Endometrial microvascular endothelial cells (primary cell): Measurements from ENCODE around the gene NAALADL1. TPM values are rescaled to one million over a fixed set of nuclear protein-coding genes. Genes with fewer than 3 reads are reported as not detected.

Experiments used
- in situ Hi-C: cut with HindIII; loops from 2 replicates; pipeline ENCODE4 v1.10.0; 2017; ENCODE audit warnings: low sequenced_read_pairs, low pct_unique_long_range_greater_than_20kb; ENCODE audit errors: inconsistent ontology term
- total RNA-seq: library from RNA; depleted of rRNA; stranded (reverse); fragments of >200 nt; gene quantifications from one replicate; pipeline ENCODE4 v1.2.3, GENCODE V29; 2015; ENCODE audit errors: inconsistent ontology term

The NAALADL1 gene
- total RNA-seq, 1 donor from 2014 or later: 13.3 TPM

- in situ Hi-C loops: no loop called here
Measured at GRCh38 chr11:65058012-65058411, 341 bp downstream of the NAALADL1 start.

DNA sequence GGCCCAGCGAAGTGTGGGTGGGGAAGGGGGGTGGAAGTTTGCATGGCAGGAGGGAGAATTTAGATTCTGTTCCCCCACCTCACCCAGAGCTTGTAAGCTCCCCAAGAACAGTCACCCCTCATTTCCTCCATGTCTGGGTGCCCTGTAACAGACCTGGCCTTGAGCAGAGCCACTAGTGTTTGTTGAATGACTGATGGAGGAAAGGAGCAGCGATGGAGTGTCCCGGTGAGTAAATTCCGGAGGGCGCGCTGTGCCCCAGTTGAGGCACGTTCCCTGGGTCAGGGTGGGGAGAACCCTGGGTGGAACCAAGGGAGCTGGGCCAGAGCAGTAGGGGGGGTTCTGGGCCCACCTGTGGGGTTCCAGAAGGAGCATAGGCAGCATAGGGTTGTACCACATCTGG lies 827 bp downstream of the NAALADL1 start:
- in situ Hi-C loops: no loop called here

DNA sequence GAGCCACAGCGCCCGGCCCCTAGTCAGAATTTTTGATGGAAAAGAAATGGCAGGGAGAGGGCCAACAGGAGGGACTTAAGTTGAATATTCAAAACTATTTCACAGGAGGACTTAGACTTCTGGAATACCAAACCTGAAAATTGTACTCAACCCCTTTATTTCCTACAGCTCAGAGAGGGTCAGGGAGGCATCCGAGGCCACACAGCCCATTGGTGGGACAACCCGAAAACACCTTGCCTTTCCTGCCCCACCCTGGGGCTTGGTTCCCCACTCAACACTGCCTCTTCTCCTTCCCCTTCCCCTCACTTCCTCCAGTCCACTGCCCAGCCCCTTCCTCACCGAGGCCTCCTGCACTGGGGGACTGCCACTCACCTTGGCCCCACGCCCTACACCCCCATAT lies 1.4 kb downstream of the NAALADL1 start:
- in situ Hi-C loops: no loop called here

- in situ Hi-C loops: no loop called here
Measured at GRCh38 chr11:65055538-65055937, 2.8 kb downstream of the NAALADL1 start.

DNA sequence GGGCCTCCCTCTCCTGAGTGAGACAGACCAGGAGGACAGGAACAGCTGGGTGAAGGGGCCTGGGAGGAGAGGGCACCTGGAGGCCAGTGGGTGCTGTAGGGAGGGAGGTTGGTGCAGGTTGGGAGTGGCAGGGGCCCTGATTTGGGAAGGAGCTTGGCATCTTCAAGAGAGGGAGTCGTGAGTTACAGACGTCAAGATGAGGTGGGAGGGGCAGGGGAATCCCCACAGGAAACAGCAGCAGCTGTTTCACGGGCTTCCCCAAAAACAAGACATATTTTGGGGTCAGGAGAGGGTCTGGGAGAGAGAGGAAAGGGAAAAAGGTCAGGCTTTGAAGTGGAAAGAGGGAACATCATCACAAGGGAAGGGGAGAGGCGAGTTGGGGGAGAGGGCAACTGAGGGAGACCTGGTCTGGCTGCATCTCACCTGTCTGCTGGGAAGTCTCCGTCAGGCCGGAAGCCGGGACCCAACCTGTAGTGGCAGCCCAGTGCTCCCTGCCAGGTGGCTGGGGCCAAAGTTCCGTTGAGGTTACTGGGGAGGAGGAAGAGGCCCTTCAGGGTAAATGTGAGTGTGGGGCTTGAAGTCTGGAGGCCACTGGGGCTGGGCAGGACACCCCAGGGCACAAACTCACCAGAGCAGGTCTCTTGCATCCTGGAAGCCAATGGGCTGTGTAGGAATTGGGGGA lies 4.4 kb downstream of the NAALADL1 start:
- in situ Hi-C loops: no loop called here

- in situ Hi-C loops: no loop called here
Measured at GRCh38 chr11:65051398-65051858, 6.9 kb downstream of the NAALADL1 start.

DNA sequence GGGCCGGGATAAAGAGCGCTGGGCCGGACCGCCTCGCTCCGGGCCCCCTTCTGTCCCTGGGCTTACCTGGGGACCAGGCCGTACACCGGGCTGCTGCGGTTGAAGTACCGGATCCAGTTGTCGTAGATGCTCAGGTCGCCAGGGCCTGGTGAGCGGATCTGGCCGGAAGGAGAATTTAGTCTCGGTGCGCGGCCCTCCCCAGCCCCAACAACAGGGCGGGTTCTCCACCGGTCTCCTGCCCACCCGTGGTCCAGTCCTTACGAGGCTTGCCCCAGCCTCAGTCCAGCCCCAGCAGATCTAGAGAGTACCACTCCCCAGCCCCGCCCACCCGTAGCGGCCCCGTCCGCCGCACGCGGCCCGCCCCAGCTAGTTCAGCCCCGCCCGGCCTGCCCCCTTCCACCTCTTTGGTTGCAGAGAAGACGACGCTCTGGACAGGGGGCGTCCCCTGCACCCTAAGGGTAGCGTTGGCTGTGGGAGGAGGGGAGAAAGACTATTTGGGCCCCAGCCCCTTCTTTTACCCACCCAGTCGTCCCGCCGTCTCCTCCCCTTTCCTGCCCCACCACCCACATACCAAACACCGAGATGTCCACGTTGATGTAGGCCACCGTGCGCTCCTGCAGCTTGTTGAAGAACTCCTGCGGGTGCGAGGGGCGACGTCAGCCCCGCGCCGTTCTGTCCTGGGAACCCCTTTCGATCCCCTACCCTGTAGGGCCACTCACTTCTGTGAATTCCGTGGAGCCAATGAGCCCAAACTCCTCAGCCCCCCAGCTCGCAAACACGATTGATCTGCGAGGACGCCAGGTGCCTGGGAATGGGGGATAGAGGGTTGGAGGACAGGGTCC lies 10.6 kb downstream of the NAALADL1 start:
- in situ Hi-C loops: no loop called here

DNA sequence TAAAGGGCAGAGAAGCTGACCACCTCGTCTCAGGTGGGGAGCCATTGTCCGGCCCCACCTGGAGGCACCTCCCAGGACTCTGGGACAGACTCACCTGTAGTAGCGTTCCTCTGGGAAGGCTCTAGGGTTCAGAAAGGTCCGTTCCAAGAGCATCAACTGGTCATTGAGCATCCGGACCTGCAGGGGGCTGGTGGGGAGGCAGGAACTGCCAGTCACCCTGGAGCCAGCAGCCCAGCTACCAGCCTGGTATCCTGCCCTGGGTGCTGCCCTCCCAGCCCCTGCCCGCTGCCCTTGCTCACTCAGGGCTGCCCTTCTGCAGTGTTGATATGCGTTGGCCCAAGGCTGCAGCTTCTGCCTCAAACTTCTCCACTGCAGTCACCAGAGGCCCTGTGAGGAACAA lies 12.6 kb downstream of the NAALADL1 start:
- in situ Hi-C loops: no loop called here

DNA sequence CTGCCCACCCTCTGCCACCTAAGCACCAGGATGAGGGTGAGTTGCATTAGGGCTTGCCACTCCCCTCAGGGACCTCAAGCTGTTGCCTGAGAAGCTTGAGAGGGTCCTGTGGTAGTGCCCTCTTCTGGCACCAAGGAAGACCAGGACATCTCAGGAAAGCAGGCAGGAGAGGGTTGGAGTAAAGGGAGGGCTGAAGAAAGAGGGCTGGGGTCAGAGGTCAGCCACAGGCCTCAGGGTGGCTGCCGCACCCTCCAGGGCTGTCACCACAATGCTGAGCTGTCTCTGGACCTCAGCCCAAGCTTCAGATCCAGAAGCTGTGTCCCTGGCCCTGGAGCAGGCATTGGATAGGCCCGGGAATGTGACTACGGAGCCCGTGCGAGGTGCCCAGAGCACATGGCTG lies 13.3 kb downstream of the NAALADL1 start:
- in situ Hi-C loops: no loop called here

GRCh38 chr11:65043881-65044501 lies 14.4 kb downstream of the NAALADL1 start:
- in situ Hi-C loops: no loop called here

GRCh38 chr11:65042891-65043290 lies 15.5 kb downstream of the NAALADL1 start:
- in situ Hi-C loops: no loop called here

DNA sequence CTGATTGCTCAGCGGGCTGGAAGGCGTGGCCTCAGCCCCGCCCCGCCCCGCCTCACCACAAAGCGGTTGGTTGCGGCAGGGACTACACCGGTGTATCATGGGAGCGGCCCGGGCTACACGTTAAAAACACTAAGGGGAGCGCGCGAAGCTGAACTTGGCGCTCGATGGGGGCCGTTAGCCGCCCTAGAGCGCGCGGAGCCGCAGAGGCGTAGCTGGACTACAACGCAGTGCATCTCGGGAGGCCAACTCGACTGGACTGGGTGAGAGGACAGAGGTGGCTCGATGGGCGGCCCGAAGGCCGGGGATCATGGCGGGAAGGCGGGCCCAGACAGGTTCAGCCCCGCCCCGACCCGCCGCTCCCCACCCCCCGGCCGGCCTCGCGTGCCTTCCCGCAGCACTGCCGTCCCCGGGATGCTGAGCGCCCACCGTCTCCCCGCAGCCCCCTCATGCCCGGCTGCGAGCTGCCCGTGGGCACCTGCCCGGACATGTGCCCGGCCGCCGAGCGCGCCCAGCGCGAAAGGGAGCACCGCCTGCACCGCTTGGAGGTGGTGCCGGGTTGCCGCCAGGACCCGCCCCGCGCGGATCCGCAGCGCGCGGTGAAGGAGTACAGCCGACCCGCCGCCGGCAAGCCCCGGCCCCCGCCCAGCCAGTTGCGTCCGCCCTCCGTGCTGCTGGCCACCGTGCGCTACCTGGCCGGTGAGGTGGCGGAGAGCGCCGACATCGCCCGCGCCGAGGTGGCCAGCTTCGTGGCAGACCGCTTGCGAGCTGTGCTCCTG lies 17.3 kb downstream of the NAALADL1 start, which contains the start of gene SAC3D1:
Gene SAC3D1, plus strand, starts transcription at position 364 of the 776 bp plus-strand sequence. Its CDS starts 83 bp downstream, at position 447.
- in situ Hi-C loops: no loop called here

- in situ Hi-C loops: no loop called here
Measured at GRCh38 chr11:65040520-65040846, 17.9 kb downstream of the NAALADL1 start.

DNA sequence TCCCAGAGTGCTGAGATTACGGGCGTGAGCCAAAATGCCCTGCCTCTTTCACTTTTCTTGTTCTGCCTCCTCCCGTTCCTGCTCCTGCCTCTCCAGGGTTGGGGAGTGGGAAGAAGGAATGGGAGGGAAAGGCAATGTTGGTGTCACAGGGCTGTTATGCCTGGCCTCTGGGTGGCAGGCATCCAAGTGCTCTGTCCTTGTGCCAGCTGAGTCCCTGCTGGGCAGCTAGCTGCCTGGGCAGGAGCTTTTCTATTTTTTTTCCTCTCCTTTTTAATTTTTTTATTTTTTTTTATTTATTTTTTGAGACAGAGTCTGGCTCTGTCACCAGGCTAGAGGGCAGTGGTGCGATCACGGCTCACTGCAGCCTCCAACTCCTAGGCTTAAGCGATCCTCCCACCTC lies 21.4 kb downstream of the NAALADL1 start:
- in situ Hi-C loops: no loop called here

DNA sequence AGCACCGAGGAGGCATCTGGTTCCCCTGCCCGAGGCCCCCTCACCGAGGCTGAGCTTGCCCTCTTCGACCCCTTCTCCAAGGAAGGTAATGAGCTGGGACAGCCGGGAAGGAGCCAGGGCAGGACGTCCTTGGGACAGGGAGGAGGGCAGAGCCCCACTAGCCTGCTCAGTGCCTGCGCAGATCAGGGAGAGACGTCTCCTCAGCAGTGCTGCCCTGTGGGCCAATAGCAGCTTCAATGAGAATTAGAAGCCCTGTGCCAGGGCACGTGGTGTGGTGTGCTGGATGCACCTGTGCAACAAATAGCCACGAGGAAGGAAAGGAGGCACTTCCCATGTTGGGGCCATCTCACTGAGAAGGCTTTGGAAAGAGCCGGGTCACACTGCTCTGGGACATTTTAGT lies 22.8 kb downstream of the NAALADL1 start:
- in situ Hi-C loops: no loop called here

- in situ Hi-C loops: no loop called here
Measured at GRCh38 chr11:65034423-65034822, 23.9 kb downstream of the NAALADL1 start.

DNA sequence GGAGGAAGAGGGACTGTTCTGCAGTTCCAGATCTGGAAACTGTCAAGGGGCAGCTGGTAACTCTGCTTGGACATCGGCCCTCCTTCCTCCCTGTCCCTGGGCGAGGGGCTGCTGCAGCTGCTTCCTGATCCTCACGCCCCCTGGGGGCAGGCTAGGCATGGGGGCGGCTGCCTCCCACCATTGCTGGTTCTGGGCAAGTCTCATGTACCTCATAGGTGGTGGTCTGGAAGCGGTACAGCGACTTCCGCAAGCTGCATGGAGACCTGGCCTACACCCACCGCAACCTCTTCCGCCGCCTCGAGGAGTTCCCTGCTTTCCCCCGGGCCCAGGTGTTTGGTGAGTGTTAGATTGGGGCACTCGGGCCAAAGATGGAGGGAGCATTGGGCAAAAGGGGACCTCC lies 26.1 kb downstream of the NAALADL1 start:
- in situ Hi-C loops: no loop called here

DNA sequence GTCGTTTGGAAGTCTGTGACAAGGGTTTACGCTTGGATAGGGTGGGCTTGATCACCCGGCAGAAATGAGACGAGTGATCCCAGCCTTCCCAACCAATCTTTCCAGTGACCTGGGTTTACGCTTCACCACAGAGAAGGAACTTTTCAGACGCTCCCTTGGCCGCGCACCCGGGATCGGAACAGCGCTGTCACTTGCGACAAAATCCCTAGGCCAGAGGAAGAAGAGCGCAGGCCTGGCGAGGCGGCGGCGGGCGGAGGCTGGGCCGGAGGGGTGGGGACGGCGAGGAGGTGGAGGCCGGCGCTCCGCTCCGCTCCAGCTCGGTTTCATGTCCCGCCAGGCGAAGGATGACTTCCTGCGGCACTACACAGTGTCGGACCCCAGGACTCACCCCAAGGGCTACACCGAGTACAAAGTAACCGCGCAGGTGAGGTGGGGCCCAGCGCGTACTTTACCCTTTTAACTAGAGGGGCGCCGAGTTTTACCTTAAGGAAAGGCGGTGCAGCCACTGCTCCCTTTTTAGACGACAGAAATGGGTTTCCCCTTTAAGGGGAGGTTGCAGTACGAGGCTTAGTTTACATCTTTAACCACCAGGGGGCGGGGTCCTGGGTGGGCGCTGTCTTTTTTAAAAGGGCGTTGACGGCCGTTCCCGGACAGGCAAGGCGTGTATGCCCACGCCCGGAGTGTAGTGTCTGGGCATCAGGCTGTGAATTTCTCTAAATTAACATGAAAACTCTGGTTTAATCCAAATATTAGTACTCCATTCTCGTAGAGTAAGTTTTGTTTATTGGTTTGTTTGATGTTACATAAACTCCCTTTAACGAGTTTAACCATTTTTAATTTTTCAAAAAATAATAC lies 30.9 kb downstream of the NAALADL1 start, which contains the start of gene SNX15:
Gene SNX15, plus strand, starts transcription at position 227 of the 855 bp plus-strand sequence. Its CDS starts 99 bp downstream, at position 326.
- in situ Hi-C loops: no loop called here
